GM12864 (cell line): ENCODE measurements around the gene SFT2D2.

Experiments
- DNase-seq: peaks from one replicate; pipeline ENCODE4 v3.0.0-alpha.2; 2011; ENCODE audit warnings: low read depth
- H3K4me3 ChIP-seq: 2 replicates; pipeline ENCODE4 v1.5.1; 2011; ENCODE audit warnings: mild to moderate bottlenecking, low read depth, low read length, control low read depth
- CTCF ChIP-seq: IDR thresholded peaks from 2 replicates; pipeline ENCODE4 v1.5.1; 2011; ENCODE audit warnings: low read depth, mild to moderate bottlenecking, moderate library complexity, low read length, control low read depth, inconsistent platforms; ENCODE audit errors: missing control alignments

Gene SFT2D2

DNA sequence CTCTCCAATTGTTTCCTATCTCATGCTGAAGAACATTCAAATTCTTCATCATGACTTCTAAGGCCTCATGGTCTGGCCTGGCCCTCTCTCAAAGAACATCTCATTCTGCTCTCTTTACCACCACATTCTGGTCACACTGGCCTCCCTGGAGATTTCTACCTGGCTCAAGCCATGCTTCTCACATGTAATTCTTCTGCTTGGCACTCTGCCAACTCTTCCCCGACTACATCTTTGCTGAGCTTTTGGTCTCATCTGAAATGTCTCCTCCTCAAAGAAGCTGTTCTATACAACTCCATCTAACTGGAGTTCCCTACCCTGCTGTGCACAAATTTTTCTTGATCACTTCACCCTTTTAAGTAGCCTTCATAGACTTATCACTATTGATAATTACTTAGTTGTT is 53.4 kb downstream of the SFT2D2 start:
- DNase-seq: no peak
- no peak overlapping the region for H3K4me3 ChIP-seq
- TF ChIP-seq CTCF: no peak

- TF ChIP-seq CTCF: no peak
- DNase-seq: no peak
- H3K4me3 ChIP-seq: no peak within 1 kb of the TSS
Measured at GRCh38 chr1:168280296-168280927, 54.6 kb downstream of the SFT2D2 start, which contains the start of gene TBX19. Gene TBX19 (plus strand): TSS chr1:168280877. CDS start chr1:168281091, 214 bp downstream.

DNA sequence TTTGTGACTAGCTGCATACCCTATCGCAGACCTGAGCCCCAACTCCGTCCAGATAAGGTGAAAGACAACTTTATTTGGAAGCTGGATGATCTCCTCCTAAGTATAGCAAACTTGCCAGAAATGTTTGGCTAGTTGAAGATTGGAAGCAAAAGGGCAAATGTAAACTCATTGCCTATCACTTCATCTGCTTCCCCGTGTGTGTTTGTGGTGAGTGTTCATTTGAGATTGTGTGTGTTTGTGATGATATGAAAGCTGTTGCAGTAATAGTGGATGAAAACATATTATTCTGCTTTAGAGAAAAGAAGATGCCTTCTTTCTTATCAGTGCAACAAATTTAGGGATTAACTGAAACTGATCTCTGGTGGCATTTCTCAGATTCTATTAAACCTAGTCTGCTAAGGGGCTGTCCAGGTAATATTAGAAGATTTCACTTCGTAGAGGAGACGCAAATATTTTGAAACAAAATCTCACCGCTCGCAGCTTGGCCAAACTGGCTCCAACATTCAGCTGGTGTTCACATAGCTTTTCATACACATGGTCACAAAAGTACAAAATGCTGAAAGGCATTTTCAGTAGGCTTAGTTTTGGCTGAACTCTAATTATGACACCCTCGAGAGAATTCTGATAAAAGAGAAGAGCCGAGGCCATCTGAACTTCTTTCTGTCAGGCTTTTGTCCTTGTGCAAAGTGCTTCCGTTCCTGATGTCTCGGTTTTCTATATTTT is 56.0 kb downstream of the SFT2D2 start:
- no peak for TF ChIP-seq CTCF
- H3K4me3 ChIP-seq: no peak overlapping the region
- no peak for DNase-seq

DNA sequence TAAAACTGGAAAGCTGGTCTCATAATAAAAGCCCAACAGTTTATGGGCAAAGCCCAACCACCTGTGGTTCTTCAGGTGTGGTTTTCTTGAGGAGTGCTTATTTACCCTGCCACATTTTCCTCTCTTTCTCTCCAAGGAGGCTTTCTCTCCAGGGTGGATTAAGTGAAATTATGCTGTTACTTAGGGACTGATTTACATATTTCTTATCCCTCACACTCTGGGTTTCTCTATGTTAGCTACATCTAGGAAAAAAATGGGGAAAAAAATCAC is 59.7 kb downstream of the SFT2D2 start:
- no peak for TF ChIP-seq CTCF
- no peak for DNase-seq
- no peak overlapping the region for H3K4me3 ChIP-seq

DNA sequence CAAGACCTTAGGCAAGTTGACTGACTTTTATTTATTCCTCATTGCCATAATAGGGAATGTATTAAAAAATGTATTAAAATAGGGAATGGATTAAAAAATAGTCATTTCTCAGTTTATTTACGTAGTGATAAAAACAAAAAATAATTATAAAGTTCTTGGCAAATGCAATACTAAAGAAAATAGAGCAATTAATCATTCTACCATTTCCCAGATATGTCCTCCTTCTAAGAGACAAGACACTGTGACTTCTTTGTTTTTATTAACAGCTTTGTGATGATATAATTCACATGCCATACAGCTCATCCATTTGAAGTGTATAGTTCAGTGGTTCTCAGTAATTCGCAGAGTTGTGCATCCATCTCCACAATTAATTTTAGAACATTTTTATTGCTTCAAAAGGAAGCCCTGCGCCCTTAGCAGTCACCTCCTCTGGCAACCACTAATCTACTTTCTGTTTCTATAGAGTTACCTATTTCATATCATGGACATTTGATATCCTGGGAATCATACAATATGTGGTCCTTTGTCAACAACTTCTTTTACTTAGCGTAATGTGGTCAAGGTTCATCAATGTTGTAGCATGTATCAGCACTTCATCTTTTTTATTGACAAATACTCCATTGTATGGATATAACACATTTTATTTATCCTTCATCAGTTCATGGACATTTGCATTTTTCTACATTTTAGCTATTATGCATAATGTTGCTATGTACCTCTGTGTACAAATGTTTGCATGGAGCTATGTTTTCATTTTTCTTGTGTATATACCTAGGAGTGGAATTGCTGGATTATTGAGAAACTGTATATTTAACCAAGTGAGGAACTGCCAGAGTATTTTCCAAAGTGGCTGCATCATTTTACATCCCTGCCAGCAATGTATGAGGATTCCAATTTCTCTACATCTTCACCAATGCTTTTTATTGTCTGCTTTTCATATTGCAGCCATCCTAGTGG is 60.4 kb downstream of the SFT2D2 start:
- DNase-seq: no peak
- H3K4me3 ChIP-seq: no peak overlapping the region
- TF ChIP-seq CTCF: no peak

GRCh38 chr1:168287237-168287664 is 61.4 kb downstream of the SFT2D2 start:
- TF ChIP-seq CTCF: no peak
- no peak for DNase-seq
- H3K4me3 ChIP-seq: no peak overlapping the region
